ENCODE results near the gene NABP1. TPM values are rescaled to one million over a fixed set of nuclear protein-coding genes. Genes with fewer than 3 reads are reported as not detected.

NABP1 gene, protein sequence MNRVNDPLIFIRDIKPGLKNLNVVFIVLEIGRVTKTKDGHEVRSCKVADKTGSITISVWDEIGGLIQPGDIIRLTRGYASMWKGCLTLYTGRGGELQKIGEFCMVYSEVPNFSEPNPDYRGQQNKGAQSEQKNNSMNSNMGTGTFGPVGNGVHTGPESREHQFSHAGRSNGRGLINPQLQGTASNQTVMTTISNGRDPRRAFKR
- total RNA-seq: 10 to 100 TPM; 22.1 to 29.8 (median 27.6) TPM
- long read RNA-seq, donor 1, partial matches to known transcripts: 2 of 14 reads
- long read RNA-seq, donor 1, other reads (novel, unspliced or antisense): 8 of 14 reads
- long read RNA-seq, donor 2, full-length matches to known transcripts: 17 of 26 reads
- long read RNA-seq, donor 2, partial matches to known transcripts: 5 of 26 reads
- long read RNA-seq, donor 2, other reads (novel, unspliced or antisense): 4 of 26 reads

DNA sequence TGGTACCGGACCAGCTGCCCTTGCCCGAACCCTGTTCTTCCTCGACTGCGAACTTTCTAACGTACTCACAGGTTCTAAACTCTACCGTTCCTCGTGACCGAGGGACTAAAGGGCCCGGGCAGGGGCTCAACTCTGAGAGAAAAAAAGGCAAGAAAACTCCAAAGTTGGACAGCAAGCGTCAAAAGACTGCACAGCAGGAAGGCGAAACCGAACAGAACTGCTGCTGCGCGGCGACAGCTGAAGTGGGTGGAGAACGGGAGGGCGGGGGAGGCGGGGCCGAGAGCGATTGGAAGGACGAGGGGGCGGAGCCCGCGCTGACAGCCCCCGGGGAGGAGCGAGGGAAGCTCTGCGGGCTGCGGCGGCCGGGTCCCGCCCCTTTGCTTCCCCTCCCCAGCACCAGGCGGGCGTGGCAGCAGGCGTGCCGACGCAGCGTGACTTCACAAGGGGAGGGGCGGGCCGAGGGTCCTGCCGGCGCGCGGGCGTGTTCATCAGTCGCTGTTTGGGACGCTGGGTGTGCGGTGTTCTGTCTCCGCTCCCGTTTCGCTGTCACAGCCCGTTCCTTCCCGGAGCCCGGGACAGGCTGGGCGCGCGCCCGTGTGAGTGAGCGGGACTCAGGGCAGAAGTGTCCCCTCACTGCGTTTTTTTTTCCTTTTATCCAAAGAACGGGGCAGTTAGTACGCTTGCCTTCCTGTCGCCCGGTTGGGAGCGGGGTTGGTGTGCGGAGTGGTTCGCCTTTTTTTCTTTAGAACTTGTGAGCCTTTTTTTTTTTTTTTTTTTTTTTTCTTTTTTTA lies at the start of gene NABP1:
Gene NABP1 (plus strand): TSS at position 491 of the 791 bp plus-strand sequence. CDS start 479 bp downstream, outside the sequence.
- Histone ChIP-seq H3K4me3 (peak within 1 kb of the TSS; percentile 11), H3K4me1 (ENCODE audit: low read depth) (peaks cover 8% of the 10 kb centered on the region), H3K36me3 (ENCODE audit: low read depth) (no peaks in the 10 kb centered on the region), H3K9me3 (no peaks in the 10 kb centered on the region)
- DNase-seq: peak; percentile 99 to 100 (median 99)
- intact Hi-C loops (cut with DNase I, micrococcal nuclease): no loop called here
- TF ChIP-seq, protein P1, sequence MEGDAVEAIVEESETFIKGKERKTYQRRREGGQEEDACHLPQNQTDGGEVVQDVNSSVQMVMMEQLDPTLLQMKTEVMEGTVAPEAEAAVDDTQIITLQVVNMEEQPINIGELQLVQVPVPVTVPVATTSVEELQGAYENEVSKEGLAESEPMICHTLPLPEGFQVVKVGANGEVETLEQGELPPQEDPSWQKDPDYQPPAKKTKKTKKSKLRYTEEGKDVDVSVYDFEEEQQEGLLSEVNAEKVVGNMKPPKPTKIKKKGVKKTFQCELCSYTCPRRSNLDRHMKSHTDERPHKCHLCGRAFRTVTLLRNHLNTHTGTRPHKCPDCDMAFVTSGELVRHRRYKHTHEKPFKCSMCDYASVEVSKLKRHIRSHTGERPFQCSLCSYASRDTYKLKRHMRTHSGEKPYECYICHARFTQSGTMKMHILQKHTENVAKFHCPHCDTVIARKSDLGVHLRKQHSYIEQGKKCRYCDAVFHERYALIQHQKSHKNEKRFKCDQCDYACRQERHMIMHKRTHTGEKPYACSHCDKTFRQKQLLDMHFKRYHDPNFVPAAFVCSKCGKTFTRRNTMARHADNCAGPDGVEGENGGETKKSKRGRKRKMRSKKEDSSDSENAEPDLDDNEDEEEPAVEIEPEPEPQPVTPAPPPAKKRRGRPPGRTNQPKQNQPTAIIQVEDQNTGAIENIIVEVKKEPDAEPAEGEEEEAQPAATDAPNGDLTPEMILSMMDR (IDR thresholded peaks at IDR 0.05): no peak
- ATAC-seq: peak; percentile 97

DNA sequence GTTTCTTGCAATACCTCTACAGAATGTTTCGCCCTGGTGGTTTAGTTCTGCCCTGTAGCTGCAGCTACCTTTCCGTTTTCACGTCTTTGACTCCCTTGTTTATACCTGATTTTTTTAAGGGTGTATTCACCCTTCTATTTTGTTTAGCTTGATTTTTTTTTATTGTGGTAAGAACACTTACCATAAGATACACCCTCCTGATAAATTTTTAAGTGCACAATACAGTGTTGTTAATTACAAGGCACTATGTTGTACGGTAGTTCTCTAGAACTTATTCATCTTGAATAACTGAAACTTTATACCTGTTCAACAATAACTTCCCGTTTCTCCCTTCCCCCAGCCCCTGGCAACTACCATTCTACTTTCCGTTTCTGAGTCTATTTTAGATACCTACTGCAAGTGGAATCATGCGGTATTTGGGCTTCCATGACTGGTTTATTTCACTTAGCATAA lies 48.9 kb upstream of the NABP1 start:
- ATAC-seq (no peak), DNase-seq (no peak)
- TF ChIP-seq, protein P1 (IDR thresholded peaks at IDR 0.05): no peak
- Histone ChIP-seq H3K9me3 (no peaks in the 10 kb centered on the region), H3K4me3 (no peak overlapping the region), H3K4me1 (ENCODE audit: low read depth) (no peaks in the 10 kb centered on the region), H3K36me3 (ENCODE audit: low read depth) (no peaks in the 10 kb centered on the region)
- intact Hi-C loops (cut with DNase I, micrococcal nuclease): no loop called here

DNA sequence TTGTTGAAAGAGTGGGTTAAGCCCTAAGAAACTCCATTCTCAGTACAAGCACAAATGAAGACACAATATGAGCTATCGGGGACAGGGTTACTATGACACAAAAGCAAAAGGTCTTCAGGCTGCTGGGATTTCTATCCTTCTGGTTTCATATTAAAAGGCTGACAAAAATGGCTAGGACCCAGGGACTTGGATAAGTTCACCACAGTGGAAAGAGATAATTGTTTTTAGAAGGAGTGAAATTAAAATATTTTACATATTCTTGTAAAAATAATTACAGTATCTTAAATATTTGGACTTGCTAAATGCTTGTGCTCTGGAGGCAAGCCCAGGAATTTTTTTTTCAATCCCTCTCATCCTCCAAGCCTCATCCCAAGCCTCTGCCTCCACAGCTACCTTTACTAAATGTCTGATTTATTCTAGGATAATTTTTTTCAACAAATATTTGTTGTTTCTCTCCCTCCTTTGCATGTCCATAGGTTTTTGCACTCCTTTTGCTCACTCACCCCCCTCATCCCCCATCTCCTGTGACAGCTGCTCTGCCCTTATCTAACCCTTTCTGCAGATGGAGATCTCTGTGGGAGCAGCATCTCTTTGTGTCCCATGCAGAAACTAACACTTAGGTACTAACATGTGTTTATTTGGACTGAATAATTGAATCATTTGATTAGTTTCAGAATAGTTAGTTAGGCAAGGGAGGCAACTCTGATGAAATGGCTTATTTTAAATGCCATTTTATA lies 47.8 kb upstream of the NABP1 start:
- Histone ChIP-seq H3K4me3 (no peak overlapping the region), H3K9me3 (no peaks in the 10 kb centered on the region), H3K4me1 (ENCODE audit: low read depth) (no peaks in the 10 kb centered on the region), H3K36me3 (ENCODE audit: low read depth) (no peaks in the 10 kb centered on the region)
- ATAC-seq (no peak), DNase-seq (no peak)
- TF ChIP-seq, protein P1 (IDR thresholded peaks at IDR 0.05): no peak
- intact Hi-C loops (cut with DNase I, micrococcal nuclease): no loop called here

DNA sequence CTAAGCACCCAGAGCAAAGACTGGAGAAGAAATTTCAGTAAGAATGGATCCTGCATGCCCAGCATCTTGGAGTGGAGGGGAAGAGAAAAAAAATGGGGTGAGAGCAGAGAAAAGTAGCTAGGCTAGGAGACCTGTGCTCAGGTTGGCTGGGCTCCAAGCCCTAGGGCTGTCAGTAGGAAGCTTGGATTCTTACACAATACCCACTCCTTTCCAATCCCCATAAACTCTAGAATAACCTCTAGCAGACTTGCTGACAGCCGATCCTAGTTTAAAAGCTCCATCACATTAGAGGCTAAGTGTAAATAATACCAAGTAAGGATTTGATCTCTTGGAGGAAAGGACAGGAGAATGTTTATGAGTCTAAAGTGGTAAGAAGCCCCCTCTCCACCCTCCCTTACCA lies 46.2 kb upstream of the NABP1 start:
- intact Hi-C loops (cut with DNase I, micrococcal nuclease): no loop called here
- Histone ChIP-seq H3K4me3 (no peak overlapping the region), H3K36me3 (ENCODE audit: low read depth) (no peaks in the 10 kb centered on the region), H3K9me3 (no peaks in the 10 kb centered on the region), H3K4me1 (ENCODE audit: low read depth) (no peaks in the 10 kb centered on the region)
- TF ChIP-seq, protein P1 (IDR thresholded peaks at IDR 0.05): no peak
- DNase-seq (peak in 2 of 3 donors; percentile 32 to 43), ATAC-seq (peak; percentile 63)

DNA sequence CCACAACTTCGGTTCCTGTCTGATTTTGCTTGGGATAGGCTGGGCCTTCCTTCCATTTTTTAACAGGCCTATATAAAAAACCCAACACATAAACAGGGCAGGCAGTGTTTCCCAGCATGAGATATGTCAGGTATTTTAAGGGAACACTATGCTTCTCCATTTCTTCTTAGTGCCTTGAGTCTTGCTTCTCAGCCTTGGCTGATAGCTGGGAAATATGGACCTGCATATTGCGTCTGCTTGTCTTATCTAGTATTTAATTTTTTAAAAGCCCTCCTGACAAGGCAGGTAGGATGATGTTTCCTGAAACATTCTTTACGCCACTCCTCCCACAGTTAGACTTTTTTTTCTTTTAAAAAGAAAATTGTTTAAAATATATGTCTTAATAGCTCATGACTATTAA lies 45.5 kb upstream of the NABP1 start:
- no peak overlapping the region for H3K4me3 ChIP-seq
- DNase-seq (no peak), ATAC-seq (no peak)
- no peaks in the 10 kb centered on the region for H3K9me3 ChIP-seq
- intact Hi-C loops (cut with DNase I, micrococcal nuclease): no loop called here
- TF ChIP-seq, protein P1 (IDR thresholded peaks at IDR 0.05): no peak
- no peaks in the 10 kb centered on the region for H3K36me3 ChIP-seq (ENCODE audit: low read depth)
- peaks cover 5% of the 10 kb centered on the region for H3K4me1 ChIP-seq (ENCODE audit: low read depth)
